ENCODE results near the gene SLC4A1. TPM values are rescaled to one million over a fixed set of nuclear protein-coding genes. Genes with fewer than 3 reads are reported as not detected.

SLC4A1 gene
- total RNA-seq, 4 donors from 2014 or later, result 0.11 to 0.20 TPM; not detected in 2

DNA sequence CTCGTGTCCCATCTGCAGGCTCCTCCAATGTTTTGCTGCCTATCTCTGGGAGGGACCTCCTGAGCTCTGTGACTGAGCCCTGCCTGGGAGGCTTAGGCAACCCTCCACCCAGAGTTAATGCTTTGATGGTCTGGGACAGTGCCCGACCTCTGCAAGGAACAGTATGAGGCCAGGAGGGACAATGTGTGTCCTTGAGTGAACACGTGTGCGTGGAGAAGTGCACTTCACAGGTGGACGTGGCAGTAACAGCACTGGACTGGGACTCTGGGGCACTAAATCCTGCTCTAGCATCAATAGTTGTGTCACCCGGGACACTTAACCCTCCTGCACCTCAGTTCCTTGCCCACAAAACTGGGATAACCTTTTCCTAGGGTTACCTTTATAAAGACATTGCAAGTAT lies 53.0 kb downstream of the SLC4A1 start:
- no peaks in the 10 kb centered on the region for H3K9me3 ChIP-seq
- no peak for DNase-seq
- no peak for ATAC-seq
- H3K4me1 ChIP-seq, result peaks cover 50 to 64% of the 10 kb centered on the region in 2 donors
- peaks cover 0 to 27% of the 10 kb centered on the region in 2 donors for H3K36me3 ChIP-seq
- no peak overlapping the region for H3K4me3 ChIP-seq
- intact Hi-C loops (cut with DNase I; ENCODE audit: low total_unique reads) (loop anchor here (5.0 kb wide), 2 partner anchors 43 to 132 kb away; partner anchors contain the start of genes ASB16 and GRN), in situ Hi-C loops (cut with MboI; ENCODE audit: low sequenced_read_pairs in 4 of 4) (loop anchor here in 3 of 4 donors (5.0 to 25.0 kb wide), 2 partner anchors 117 to 297 kb away; partner anchors contain the start of gene GPATCH8 (in 3 of the 3))
- H3K27ac ChIP-seq, result peak overlapping the region in 3 of 4 donors; percentile 2 to 99 (median 8)
- TF ChIP-seq, protein P1, sequence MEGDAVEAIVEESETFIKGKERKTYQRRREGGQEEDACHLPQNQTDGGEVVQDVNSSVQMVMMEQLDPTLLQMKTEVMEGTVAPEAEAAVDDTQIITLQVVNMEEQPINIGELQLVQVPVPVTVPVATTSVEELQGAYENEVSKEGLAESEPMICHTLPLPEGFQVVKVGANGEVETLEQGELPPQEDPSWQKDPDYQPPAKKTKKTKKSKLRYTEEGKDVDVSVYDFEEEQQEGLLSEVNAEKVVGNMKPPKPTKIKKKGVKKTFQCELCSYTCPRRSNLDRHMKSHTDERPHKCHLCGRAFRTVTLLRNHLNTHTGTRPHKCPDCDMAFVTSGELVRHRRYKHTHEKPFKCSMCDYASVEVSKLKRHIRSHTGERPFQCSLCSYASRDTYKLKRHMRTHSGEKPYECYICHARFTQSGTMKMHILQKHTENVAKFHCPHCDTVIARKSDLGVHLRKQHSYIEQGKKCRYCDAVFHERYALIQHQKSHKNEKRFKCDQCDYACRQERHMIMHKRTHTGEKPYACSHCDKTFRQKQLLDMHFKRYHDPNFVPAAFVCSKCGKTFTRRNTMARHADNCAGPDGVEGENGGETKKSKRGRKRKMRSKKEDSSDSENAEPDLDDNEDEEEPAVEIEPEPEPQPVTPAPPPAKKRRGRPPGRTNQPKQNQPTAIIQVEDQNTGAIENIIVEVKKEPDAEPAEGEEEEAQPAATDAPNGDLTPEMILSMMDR (IDR thresholded peaks at IDR 0.05 in 4 of 5, conservative IDR thresholded peaks at IDR 0.05 in 1 of 5), result no peak
- TF ChIP-seq POLR2A (IDR thresholded peaks at IDR 0.05), result no peak
- no peaks in the 10 kb centered on the region for H3K27me3 ChIP-seq

DNA sequence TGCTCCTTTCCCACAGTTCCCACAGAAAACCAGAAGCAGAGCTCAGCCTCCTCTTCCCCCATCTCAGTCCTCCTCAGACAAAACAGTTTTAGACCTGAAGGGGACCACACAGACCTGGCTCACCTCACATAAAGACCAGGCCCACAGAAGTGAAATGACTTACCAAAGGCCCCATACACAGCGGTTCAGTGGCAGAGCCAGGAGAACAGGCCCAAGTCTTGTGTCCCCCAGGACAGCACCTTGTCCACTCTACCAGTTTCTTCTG lies 53.8 kb downstream of the SLC4A1 start:
- TF ChIP-seq POLR2A (IDR thresholded peaks at IDR 0.05), result no peak
- TF ChIP-seq, protein P1 (IDR thresholded peaks at IDR 0.05 in 4 of 5, conservative IDR thresholded peaks at IDR 0.05 in 1 of 5), result no peak
- H3K27me3 ChIP-seq, result no peaks in the 10 kb centered on the region
- H3K27ac ChIP-seq, result peak overlapping the region in 3 of 4 donors; percentile 10 to 99 (median 61)
- ATAC-seq (no peak), DNase-seq (no peak)
- in situ Hi-C loops (cut with MboI; ENCODE audit: low sequenced_read_pairs in 4 of 4), result loop anchor here in 3 of 4 donors (5.0 to 25.0 kb wide), 2 partner anchors 118 to 298 kb away; partner anchors contain the start of gene GPATCH8 (in 3 of the 3)
- intact Hi-C loops (cut with DNase I; ENCODE audit: low total_unique reads), result loop anchor here (5.0 kb wide), 2 partner anchors 42 to 133 kb away; partner anchors contain the start of genes ASB16 and GRN
- peaks cover 0 to 32% of the 10 kb centered on the region in 2 donors for H3K36me3 ChIP-seq
- H3K9me3 ChIP-seq, result no peaks in the 10 kb centered on the region
- no peak overlapping the region for H3K4me3 ChIP-seq
- peaks cover 51 to 64% of the 10 kb centered on the region in 2 donors for H3K4me1 ChIP-seq

DNA sequence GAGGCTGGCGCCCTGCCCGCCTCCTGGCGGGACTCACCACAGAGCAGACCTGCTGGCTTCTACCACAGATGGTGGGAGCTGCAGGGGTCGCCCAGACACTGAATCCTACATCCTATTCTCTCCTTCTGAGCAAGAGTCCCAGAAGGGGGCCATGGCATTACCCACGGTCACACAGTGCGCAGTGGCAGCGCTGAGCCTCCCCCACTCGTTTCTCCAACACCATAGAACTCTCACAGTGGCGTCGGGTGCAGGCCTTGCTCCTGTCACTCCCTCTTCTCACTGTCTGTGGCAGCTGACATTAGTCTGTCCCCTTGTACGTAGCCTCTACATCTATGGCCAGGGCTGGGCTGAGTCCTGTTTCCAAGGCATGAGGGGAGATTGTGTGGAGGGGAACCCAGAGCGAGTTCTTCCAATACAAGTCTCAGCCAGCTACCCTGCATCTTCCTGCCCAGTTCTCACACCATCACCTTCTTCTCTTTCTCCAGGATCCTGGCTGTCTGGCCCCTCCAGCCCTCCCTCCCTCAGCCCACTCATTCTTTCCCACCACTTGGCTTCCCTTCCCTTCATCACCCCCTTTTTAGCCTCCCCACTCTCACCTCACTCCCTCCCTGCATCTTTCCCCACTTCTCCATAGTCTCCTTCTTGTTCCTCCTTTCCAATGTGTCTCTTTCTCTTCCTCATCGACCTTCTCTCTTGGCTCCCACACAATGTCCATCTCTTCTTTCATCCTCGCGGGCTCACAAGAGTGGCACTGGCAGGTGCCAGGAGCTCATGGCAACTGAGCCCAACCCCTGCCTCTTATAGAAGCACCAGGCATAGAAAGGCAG lies 54.3 kb downstream of the SLC4A1 start:
- TF ChIP-seq, protein P1 (IDR thresholded peaks at IDR 0.05 in 4 of 5, conservative IDR thresholded peaks at IDR 0.05 in 1 of 5), result no peak
- no peak for TF ChIP-seq POLR2A (IDR thresholded peaks at IDR 0.05)
- intact Hi-C loops (cut with DNase I; ENCODE audit: low total_unique reads) (loop anchor here (5.0 kb wide), 2 partner anchors 41 to 134 kb away; partner anchors contain the start of genes ASB16 and GRN), in situ Hi-C loops (cut with MboI; ENCODE audit: low sequenced_read_pairs in 4 of 4) (loop anchor here in 3 of 4 donors (5.0 to 25.0 kb wide), 2 partner anchors 119 to 299 kb away; partner anchors contain the start of gene GPATCH8 (in 3 of the 3))
- peaks cover 0 to 38% of the 10 kb centered on the region in 2 donors for H3K36me3 ChIP-seq
- DNase-seq, result peak in 1 of 2 donors; percentile 66
- H3K4me1 ChIP-seq, result peaks cover 51 to 64% of the 10 kb centered on the region in 2 donors
- H3K4me3 ChIP-seq, result no peak overlapping the region
- H3K9me3 ChIP-seq, result no peaks in the 10 kb centered on the region
- H3K27me3 ChIP-seq, result no peaks in the 10 kb centered on the region
- no peak for ATAC-seq
- H3K27ac ChIP-seq, result peak overlapping the region in 3 of 4 donors; percentile 10 to 99 (median 61)

DNA sequence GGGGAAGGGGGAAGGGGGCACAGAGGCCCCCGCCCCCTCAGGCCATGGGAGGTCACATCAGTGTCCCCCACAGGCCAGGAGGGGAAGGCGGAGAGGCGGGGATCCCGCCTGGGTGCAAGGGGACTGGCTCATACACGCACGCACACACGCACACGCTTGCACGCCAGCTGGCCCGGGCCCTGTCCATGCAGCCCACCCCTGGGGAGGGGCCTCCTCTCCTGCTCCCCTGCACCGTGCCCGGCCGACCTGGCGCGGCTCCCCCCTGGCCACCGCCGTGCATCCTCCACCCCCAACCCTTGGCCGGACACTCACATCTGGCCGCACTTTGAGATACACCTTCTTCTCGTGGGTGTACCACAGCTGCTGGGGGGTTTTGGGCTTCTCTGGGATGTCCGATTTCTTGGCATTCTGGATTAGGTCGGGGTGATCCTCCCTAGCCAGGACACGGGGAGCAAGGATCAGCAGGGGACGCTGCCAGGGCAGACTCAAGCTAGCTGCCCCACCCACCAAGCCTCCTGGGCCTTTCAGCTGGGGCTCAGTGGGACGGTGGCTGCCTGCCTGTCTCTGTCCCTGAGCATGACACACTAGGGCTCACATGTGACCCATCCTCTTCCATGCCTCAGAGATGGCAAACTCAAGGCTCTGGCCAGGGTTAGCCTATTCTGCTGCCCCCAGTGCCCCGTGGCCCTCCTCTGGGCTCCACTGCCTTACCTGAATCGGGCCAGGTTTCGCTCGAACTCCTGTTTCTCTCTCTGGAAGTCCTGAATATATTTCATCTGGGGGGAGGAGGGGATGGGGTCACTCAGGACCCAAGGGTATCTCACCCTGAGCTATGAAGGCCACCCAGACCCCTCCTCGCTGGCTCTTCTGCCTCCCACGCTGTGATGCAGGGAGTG lies 55.2 kb downstream of the SLC4A1 start:
- DNase-seq (no peak), ATAC-seq (no peak)
- TF ChIP-seq, protein P1 (IDR thresholded peaks at IDR 0.05 in 4 of 5, conservative IDR thresholded peaks at IDR 0.05 in 1 of 5), result no peak
- no peak for TF ChIP-seq POLR2A (IDR thresholded peaks at IDR 0.05)
- intact Hi-C loops (cut with DNase I; ENCODE audit: low total_unique reads), result loop anchor here (5.0 kb wide), 2 partner anchors 40 to 135 kb away; partner anchors contain the start of genes ASB16 and GRN
- H3K4me1 ChIP-seq, result peaks cover 46 to 60% of the 10 kb centered on the region in 2 donors
- H3K27me3 ChIP-seq, result no peaks in the 10 kb centered on the region
- in situ Hi-C loops (cut with MboI; ENCODE audit: low sequenced_read_pairs in 4 of 4), result loop anchor here in 3 of 4 donors (5.0 to 25.0 kb wide), 2 partner anchors 120 to 300 kb away; partner anchors contain the start of gene GPATCH8 (in 3 of the 3)
- no peak overlapping the region for H3K4me3 ChIP-seq
- no peaks in the 10 kb centered on the region for H3K9me3 ChIP-seq
- H3K27ac ChIP-seq, result no peak overlapping the region
- peaks cover 0 to 46% of the 10 kb centered on the region in 2 donors for H3K36me3 ChIP-seq
